GM12801 (cell line): ENCODE data around the gene ARAP1.

ENCODE experiments used
- CTCF ChIP-seq: IDR thresholded peaks from one replicate; pipeline ENCODE4 v1.5.1; 2011; ENCODE audit warnings: control low read depth; ENCODE audit not compliant: insufficient read length; ENCODE audit errors: extremely low read depth

ARAP1 gene

GRCh38 chr11:72752088-72752914, at the start of gene ARAP1:
Gene ARAP1, minus strand, starts transcription at chr11:72752408. Its CDS starts 25,280 bp downstream, at chr11:72727128.
- no peak for TF ChIP-seq CTCF

- no peak for TF ChIP-seq CTCF
These were observed 47.2 kb upstream of the ARAP1 start for GRCh38 chr11:72799441-72799840.

GRCh38 chr11:72798361-72798760, 46.2 kb upstream of the ARAP1 start:
- no peak for TF ChIP-seq CTCF

- TF ChIP-seq CTCF = no peak
These were observed 41.5 kb upstream of the ARAP1 start, which contains the start of gene STARD10 for GRCh38 chr11:72793425-72794367. Gene STARD10, minus strand, starts transcription at chr11:72794047. Its CDS starts 12,866 bp downstream, at chr11:72781181.

- no peak for TF ChIP-seq CTCF
These were observed 40.8 kb upstream of the ARAP1 start for GRCh38 chr11:72793076-72793424.

GRCh38 chr11:72792437-72793021, 40.3 kb upstream of the ARAP1 start:
- TF ChIP-seq CTCF = no peak
